Measurements from ENCODE around the gene WWOX.

DNA sequence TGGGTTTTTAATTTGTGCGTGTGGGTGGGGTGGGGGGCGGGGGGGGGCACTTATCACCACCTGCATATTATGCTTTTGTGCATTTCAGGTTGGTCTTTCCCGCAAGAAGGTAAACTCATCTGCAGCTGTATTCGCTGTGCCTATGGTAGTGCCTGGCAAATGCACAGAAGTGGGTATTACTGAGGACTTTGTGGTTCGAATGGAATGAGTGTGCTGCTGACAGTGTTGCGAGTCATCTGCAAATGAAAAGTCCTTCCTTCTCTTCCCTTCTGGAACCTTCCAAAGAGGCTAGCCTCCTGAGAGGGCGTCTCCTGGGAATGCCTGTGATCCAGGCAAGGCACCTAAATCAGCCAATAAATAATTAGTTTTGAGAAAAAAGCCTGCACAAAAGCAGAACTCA is 968.1 kb downstream of the WWOX start:
- TF ChIP-seq, protein P1, sequence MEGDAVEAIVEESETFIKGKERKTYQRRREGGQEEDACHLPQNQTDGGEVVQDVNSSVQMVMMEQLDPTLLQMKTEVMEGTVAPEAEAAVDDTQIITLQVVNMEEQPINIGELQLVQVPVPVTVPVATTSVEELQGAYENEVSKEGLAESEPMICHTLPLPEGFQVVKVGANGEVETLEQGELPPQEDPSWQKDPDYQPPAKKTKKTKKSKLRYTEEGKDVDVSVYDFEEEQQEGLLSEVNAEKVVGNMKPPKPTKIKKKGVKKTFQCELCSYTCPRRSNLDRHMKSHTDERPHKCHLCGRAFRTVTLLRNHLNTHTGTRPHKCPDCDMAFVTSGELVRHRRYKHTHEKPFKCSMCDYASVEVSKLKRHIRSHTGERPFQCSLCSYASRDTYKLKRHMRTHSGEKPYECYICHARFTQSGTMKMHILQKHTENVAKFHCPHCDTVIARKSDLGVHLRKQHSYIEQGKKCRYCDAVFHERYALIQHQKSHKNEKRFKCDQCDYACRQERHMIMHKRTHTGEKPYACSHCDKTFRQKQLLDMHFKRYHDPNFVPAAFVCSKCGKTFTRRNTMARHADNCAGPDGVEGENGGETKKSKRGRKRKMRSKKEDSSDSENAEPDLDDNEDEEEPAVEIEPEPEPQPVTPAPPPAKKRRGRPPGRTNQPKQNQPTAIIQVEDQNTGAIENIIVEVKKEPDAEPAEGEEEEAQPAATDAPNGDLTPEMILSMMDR (conservative IDR thresholded peaks at IDR 0.05) = no peak
- no peak for TF ChIP-seq EZH2 (IDR thresholded peaks at IDR 0.05; ENCODE audit: low read depth)

Data from PC-9 (cell line).